SIG-M5 treated with dmso at 0.1 percent for 504 hours (cell line): ENCODE results near the gene M1AP.

Source experiments
- DNase-seq: peaks from one replicate; lab custom pipeline; 2025; ENCODE audit not compliant: unreplicated experiment; lab: John Stamatoyannopoulos, UW

M1AP gene

GRCh38 chr2:74648009-74648443 lies at the start of gene M1AP:
Gene M1AP (minus strand): TSS chr2:74648330. CDS start chr2:74640275, 8,055 bp downstream.
- DNase-seq = no peak

- no peak for DNase-seq
Measured at GRCh38 chr2:74696829-74697228, 48.7 kb upstream of the M1AP start.

- no peak for DNase-seq
Measured at GRCh38 chr2:74695663-74696062, 47.5 kb upstream of the M1AP start.

- peak; percentile 40 for DNase-seq
Measured at GRCh38 chr2:74694281-74694680, 46.2 kb upstream of the M1AP start.

GRCh38 chr2:74693668-74694067 lies 45.5 kb upstream of the M1AP start:
- DNase-seq = no peak

- DNase-seq = peak; percentile 10
Measured at GRCh38 chr2:74693213-74693612, 45.1 kb upstream of the M1AP start.

GRCh38 chr2:74691929-74692328 lies 43.8 kb upstream of the M1AP start:
- no peak for DNase-seq

- peak; percentile 81 for DNase-seq
Measured at GRCh38 chr2:74690571-74690970, 42.4 kb upstream of the M1AP start.

GRCh38 chr2:74689671-74690070 lies 41.5 kb upstream of the M1AP start:
- DNase-seq = no peak

- DNase-seq = no peak
Measured at GRCh38 chr2:74688881-74689280, 40.8 kb upstream of the M1AP start.

GRCh38 chr2:74685408-74685807 lies 37.3 kb upstream of the M1AP start:
- DNase-seq = no peak

- DNase-seq = no peak
Measured at GRCh38 chr2:74682501-74682900, 34.4 kb upstream of the M1AP start.

- DNase-seq = no peak
Measured at GRCh38 chr2:74679615-74680014, 31.5 kb upstream of the M1AP start.

GRCh38 chr2:74676331-74676730 lies 28.2 kb upstream of the M1AP start:
- DNase-seq = no peak

GRCh38 chr2:74675090-74675489 lies 27.0 kb upstream of the M1AP start:
- DNase-seq = no peak

- no peak for DNase-seq
Measured at GRCh38 chr2:74673826-74674528, 25.8 kb upstream of the M1AP start.

GRCh38 chr2:74671479-74671878 lies 23.3 kb upstream of the M1AP start:
- no peak for DNase-seq

GRCh38 chr2:74670263-74670662 lies 22.1 kb upstream of the M1AP start:
- no peak for DNase-seq

- DNase-seq = no peak
Measured at GRCh38 chr2:74668087-74668486, 20.0 kb upstream of the M1AP start.

GRCh38 chr2:74659462-74659861 lies 11.3 kb upstream of the M1AP start:
- no peak for DNase-seq

- no peak for DNase-seq
Measured at GRCh38 chr2:74658516-74658915, 10.4 kb upstream of the M1AP start.

GRCh38 chr2:74655579-74655978 lies 7.4 kb upstream of the M1AP start:
- no peak for DNase-seq
